ENCODE results near the gene NUDT22. TPM values are rescaled to one million over a fixed set of nuclear protein-coding genes. Genes with fewer than 3 reads are reported as not detected.
A peak's percentile ranks its signal among the peaks of the same experiment; 100 is the strongest.

NUDT22 gene
- total and polyA plus RNA-seq, 2 of the 8 experiments (the other 6 are each of a cell fraction or from before 2014, with no cell fraction given), result 43.4 to 69.0 TPM

GRCh38 chr11:64240435-64241240 lies 14.6 kb downstream of the NUDT22 start, which contains the start of gene FKBP2 (continued):
- peak in 1 of 2 experiments; percentile 29; a peak in 1 of 4 replicates for TF ChIP-seq SIN3A (conservative IDR thresholded peaks at IDR 0.05 in 1 of 2, IDR thresholded peaks at IDR 0.05 in 1 of 2; ENCODE audit: low read depth in 1 of 2, low read length in 2 of 2)
- TF ChIP-seq SIX5 (IDR thresholded peaks at IDR 0.05; ENCODE audit: low read depth, low read length), result no peak
- peak in 1 of 2 experiments; percentile 81; a peak in 2 of 3 replicates for TF ChIP-seq POLR2A (IDR thresholded peaks at IDR 0.05; ENCODE audit: control extremely low read depth in 1 of 2, low read depth in 2 of 2, low read length in 2 of 2)
- no peak for TF ChIP-seq SIRT6 (IDR thresholded peaks at IDR 0.05; ENCODE audit: low read length)
- TF ChIP-seq CTBP2 (IDR thresholded peaks at IDR 0.05; ENCODE audit: borderline replicate concordance, insufficient read depth, insufficient read length, low read length), result no peak
- TF ChIP-seq POU5F1 (IDR thresholded peaks at IDR 0.05; ENCODE audit: low read depth, low read length), result no peak
- no peak for TF ChIP-seq KDM1A (IDR thresholded peaks at IDR 0.05; ENCODE audit: borderline replicate concordance, low read length)
- no peak for TF ChIP-seq TEAD4 (IDR thresholded peaks at IDR 0.05; ENCODE audit: low read depth, low read length)
- no peak for TF ChIP-seq JUND (IDR thresholded peaks at IDR 0.05; ENCODE audit: low read length)
- no peak for TF ChIP-seq CBX5 (IDR thresholded peaks at IDR 0.05; ENCODE audit: low read depth, low read length)
- TF ChIP-seq POLR2AphosphoS5 (IDR thresholded peaks at IDR 0.05; ENCODE audit: low read depth, low read length), result no peak
- TF ChIP-seq BCL11A (IDR thresholded peaks at IDR 0.05; ENCODE audit: low read depth in 2 of 2, low read length in 2 of 2), result no peak
- no peak for TF ChIP-seq RFX5 (IDR thresholded peaks at IDR 0.05; ENCODE audit: borderline replicate concordance, low read depth, low read length)
- TF ChIP-seq TBP (IDR thresholded peaks at IDR 0.05; ENCODE audit: low read depth, low read length), result peak; percentile 87
- TF ChIP-seq SP2 (IDR thresholded peaks at IDR 0.05; ENCODE audit: low read length), result no peak
- no peak for TF ChIP-seq EZH2 (IDR thresholded peaks at IDR 0.05; ENCODE audit: low read depth, low read length, severe bottlenecking)
- no peak for TF ChIP-seq BRCA1 (IDR thresholded peaks at IDR 0.05; ENCODE audit: low read depth, low read length)
- TF ChIP-seq, protein P1, sequence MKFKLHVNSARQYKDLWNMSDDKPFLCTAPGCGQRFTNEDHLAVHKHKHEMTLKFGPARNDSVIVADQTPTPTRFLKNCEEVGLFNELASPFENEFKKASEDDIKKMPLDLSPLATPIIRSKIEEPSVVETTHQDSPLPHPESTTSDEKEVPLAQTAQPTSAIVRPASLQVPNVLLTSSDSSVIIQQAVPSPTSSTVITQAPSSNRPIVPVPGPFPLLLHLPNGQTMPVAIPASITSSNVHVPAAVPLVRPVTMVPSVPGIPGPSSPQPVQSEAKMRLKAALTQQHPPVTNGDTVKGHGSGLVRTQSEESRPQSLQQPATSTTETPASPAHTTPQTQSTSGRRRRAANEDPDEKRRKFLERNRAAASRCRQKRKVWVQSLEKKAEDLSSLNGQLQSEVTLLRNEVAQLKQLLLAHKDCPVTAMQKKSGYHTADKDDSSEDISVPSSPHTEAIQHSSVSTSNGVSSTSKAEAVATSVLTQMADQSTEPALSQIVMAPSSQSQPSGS (IDR thresholded peaks at IDR 0.05; ENCODE audit: low read length), result no peak

Measured in H1 (cell line).